Panc1 (cell line): ENCODE results near the gene GPS2. TPM values are rescaled to one million over a fixed set of nuclear protein-coding genes. Genes with fewer than 3 reads are reported as not detected.

Experiments used
- ATAC-seq: fragments of 200-7000 bp; cut with Tn5 transposase; 2 replicates; pipeline ENCODE4 v1.9.1; 2020; ENCODE audit warnings: mild to moderate bottlenecking, moderate library complexity
- BruUV-seq: library from RNA; stranded (reverse); fragments of 400-500 nt; replicated peaks from 2 replicates; lab custom pipeline; 2021; lab: Mats Ljungman, UMichigan
- CTCF ChIA-PET: fragments of 300-600 bp; sonication (Branson Sonifier 250); formaldehyde crosslinking; loops from one replicate; lab custom pipeline; 2022; ENCODE audit warnings: antibody characterized with exemption; lab: Charles Lee
- POLR2A ChIA-PET: fragments of 300-600 bp; sonication (Branson Sonifier 250); formaldehyde crosslinking; loops from one replicate; lab custom pipeline; 2022; ENCODE audit warnings: antibody characterized with exemption; lab: Charles Lee
- DNase-seq: peaks from one replicate; pipeline ENCODE4 v3.0.0-alpha.2; 2010; ENCODE audit warnings: low read depth, low spot score
- H3K27ac ChIP-seq: 2 replicates; pipeline ENCODE4 v1.5.1; 2011; ENCODE audit warnings: mild to moderate bottlenecking, low read length, inconsistent platforms
- H3K27me3 ChIP-seq: fragments of 200-500 bp; sonication (Bioruptor generic); 2 replicates; pipeline ENCODE4 v1.6.0; 2014; ENCODE audit warnings: low read length, inconsistent platforms; ENCODE audit not compliant: control insufficient read depth, insufficient read depth
- H3K36me3 ChIP-seq: fragments of 200-500 bp; sonication (Bioruptor generic); 2 replicates; pipeline ENCODE4 v1.5.1; 2014; ENCODE audit warnings: inconsistent platforms, mild to moderate bottlenecking, low read length, moderate library complexity; ENCODE audit not compliant: control insufficient read depth, insufficient read depth
- H3K4me1 ChIP-seq: 2 replicates; pipeline ENCODE4 v1.5.1; 2011; ENCODE audit warnings: inconsistent platforms, mild to moderate bottlenecking, low read length, moderate library complexity; ENCODE audit not compliant: control insufficient read depth, insufficient read depth
- H3K4me3 ChIP-seq, 2 experiments: 2 replicates each; pipeline ENCODE4 v1.5.1; 2011 to 2012; ENCODE audit warnings: low read depth in 2 of 2, low read length in 2 of 2, mild to moderate bottlenecking in 2 of 2, inconsistent platforms in 1 of 2, moderate library complexity in 1 of 2
- H3K9me3 ChIP-seq: fragments of 200-500 bp; sonication (Bioruptor generic); 2 replicates; pipeline ENCODE4 v1.5.1; 2014; ENCODE audit warnings: low read depth, mild to moderate bottlenecking, inconsistent platforms, low read length, moderate library complexity; ENCODE audit not compliant: control insufficient read depth, insufficient read depth
- POLR2AphosphoS5 ChIP-seq: IDR thresholded peaks from 2 replicates; pipeline ENCODE4 v1.6.1; 2012; ENCODE audit warnings: mild to moderate bottlenecking, low read depth, low read length, moderate library complexity
- SIN3A ChIP-seq: IDR thresholded peaks from 2 replicates; pipeline ENCODE4 v1.6.1; 2012; ENCODE audit warnings: low read depth, mild to moderate bottlenecking, low read length, moderate library complexity, borderline replicate concordance; ENCODE audit not compliant: insufficient read depth
- TCF7L2 ChIP-seq: IDR thresholded peaks from 2 replicates; pipeline ENCODE4 v1.6.1; 2011; ENCODE audit warnings: mild to moderate bottlenecking, low read depth, low read length, inconsistent platforms
- in situ Hi-C: cut with HindIII; loops from 2 replicates; pipeline ENCODE4 v1.10.0; 2016; ENCODE audit warnings: low sequenced_read_pairs, low pct_unique_long_range_greater_than_20kb
- intact Hi-C: fragments of 100-400 bp; cut with micrococcal nuclease; formaldehyde crosslinking; loops from one replicate; pipeline ENCODE4 v1.10.0; 2022; ENCODE audit not compliant: unreplicated experiment
- total RNA-seq: library from RNA; stranded (reverse); gene quantifications from one replicate; pipeline ENCODE4 v1.2.1, GENCODE V29; 2021; ENCODE audit not compliant: unreplicated experiment
- TF ChIP-seq, protein P1 (sequence below): fragments of 450-650 bp; IDR thresholded peaks from 2 replicates; pipeline ENCODE4 v1.5.1; 2017; ENCODE audit warnings: mild to moderate bottlenecking
- TF ChIP-seq, protein P2 (sequence below), 2 experiments: IDR thresholded peaks; 2 replicates each; pipeline ENCODE4 v1.6.1; 2011 to 2012; ENCODE audit warnings: low read depth in 2 of 2, control low read depth in 1 of 2, low read length in 1 of 2, mild to moderate bottlenecking in 1 of 2, moderate library complexity in 1 of 2; ENCODE audit not compliant: insufficient read depth in 1 of 2

GPS2 gene
- total RNA-seq, 1 experiment from 2014 or later, result 96.6 TPM

- BruUV-seq, result no TSS peak
- in situ Hi-C loops, result no loop called here
- DNase-seq (no peak), ATAC-seq (no peak)
- no peak overlapping the region for H3K27ac ChIP-seq
- no peaks in the 10 kb centered on the region for H3K27me3 ChIP-seq
- H3K9me3 ChIP-seq, result no peaks in the 10 kb centered on the region
- ChIA-PET POLR2A (no interaction called here), CTCF (no interaction called here)
- H3K36me3 ChIP-seq, result peaks cover 11% of the 10 kb centered on the region
- H3K4me1 ChIP-seq, result peaks cover 14% of the 10 kb centered on the region
- TF ChIP-seq POLR2AphosphoS5 (no peak), SIN3A (no peak), TCF7L2 (no peak)
- TF ChIP-seq, protein P1, sequence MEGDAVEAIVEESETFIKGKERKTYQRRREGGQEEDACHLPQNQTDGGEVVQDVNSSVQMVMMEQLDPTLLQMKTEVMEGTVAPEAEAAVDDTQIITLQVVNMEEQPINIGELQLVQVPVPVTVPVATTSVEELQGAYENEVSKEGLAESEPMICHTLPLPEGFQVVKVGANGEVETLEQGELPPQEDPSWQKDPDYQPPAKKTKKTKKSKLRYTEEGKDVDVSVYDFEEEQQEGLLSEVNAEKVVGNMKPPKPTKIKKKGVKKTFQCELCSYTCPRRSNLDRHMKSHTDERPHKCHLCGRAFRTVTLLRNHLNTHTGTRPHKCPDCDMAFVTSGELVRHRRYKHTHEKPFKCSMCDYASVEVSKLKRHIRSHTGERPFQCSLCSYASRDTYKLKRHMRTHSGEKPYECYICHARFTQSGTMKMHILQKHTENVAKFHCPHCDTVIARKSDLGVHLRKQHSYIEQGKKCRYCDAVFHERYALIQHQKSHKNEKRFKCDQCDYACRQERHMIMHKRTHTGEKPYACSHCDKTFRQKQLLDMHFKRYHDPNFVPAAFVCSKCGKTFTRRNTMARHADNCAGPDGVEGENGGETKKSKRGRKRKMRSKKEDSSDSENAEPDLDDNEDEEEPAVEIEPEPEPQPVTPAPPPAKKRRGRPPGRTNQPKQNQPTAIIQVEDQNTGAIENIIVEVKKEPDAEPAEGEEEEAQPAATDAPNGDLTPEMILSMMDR, result no peak
- TF ChIP-seq, protein P2, sequence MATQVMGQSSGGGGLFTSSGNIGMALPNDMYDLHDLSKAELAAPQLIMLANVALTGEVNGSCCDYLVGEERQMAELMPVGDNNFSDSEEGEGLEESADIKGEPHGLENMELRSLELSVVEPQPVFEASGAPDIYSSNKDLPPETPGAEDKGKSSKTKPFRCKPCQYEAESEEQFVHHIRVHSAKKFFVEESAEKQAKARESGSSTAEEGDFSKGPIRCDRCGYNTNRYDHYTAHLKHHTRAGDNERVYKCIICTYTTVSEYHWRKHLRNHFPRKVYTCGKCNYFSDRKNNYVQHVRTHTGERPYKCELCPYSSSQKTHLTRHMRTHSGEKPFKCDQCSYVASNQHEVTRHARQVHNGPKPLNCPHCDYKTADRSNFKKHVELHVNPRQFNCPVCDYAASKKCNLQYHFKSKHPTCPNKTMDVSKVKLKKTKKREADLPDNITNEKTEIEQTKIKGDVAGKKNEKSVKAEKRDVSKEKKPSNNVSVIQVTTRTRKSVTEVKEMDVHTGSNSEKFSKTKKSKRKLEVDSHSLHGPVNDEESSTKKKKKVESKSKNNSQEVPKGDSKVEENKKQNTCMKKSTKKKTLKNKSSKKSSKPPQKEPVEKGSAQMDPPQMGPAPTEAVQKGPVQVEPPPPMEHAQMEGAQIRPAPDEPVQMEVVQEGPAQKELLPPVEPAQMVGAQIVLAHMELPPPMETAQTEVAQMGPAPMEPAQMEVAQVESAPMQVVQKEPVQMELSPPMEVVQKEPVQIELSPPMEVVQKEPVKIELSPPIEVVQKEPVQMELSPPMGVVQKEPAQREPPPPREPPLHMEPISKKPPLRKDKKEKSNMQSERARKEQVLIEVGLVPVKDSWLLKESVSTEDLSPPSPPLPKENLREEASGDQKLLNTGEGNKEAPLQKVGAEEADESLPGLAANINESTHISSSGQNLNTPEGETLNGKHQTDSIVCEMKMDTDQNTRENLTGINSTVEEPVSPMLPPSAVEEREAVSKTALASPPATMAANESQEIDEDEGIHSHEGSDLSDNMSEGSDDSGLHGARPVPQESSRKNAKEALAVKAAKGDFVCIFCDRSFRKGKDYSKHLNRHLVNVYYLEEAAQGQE (IDR thresholded peaks at IDR 0.05; ENCODE audit: insufficient read depth in 1 of 2, low read depth in 2 of 2, low read length in 1 of 2), result no peak
- H3K4me3 ChIP-seq, result no peak overlapping the region
- intact Hi-C loops, result no loop called here
Measured at GRCh38 chr17:7317161-7317803, 2.1 kb upstream of the GPS2 start.

GRCh38 chr17:7315570-7316235, 543 bp upstream of the GPS2 start:
- CTCF ChIA-PET, result no interaction called here
- Histone ChIP-seq H3K27me3 (no peaks in the 10 kb centered on the region), H3K4me1 (peaks cover 26% of the 10 kb centered on the region), H3K9me3 (no peaks in the 10 kb centered on the region), H3K36me3 (peaks cover 18% of the 10 kb centered on the region), H3K27ac (peak overlapping the region; percentile 91), H3K4me3 (peak overlapping the region; percentile 66 to 75)
- POLR2A ChIA-PET, result interaction anchor here (0.5 kb wide), 1 partner anchor 197 kb away, joined by 3 read pairs; no protein-coding TSS in a partner anchor
- BruUV-seq, result no TSS peak
- ATAC-seq (no peak), DNase-seq (no peak)
- in situ Hi-C loops (no loop called here), intact Hi-C loops (no loop called here)
- TF ChIP-seq TCF7L2 (no peak), POLR2AphosphoS5 (no peak), SIN3A (no peak)
- TF ChIP-seq, protein P2 (IDR thresholded peaks at IDR 0.05; ENCODE audit: insufficient read depth in 1 of 2, low read depth in 2 of 2, low read length in 1 of 2), result no peak
- TF ChIP-seq, protein P1, result no peak
